IPS-NIHi7 (cell line): ENCODE results near the gene PLXNB1.

Source experiments
- DNase-seq: peaks from one replicate; pipeline ENCODE4 v3.0.0; 2012; ENCODE audit warnings: mixed read lengths; ENCODE audit errors: extremely low spot score

Gene PLXNB1

GRCh38 chr3:48434591-48435222, 4.8 kb upstream of the PLXNB1 start:
- DNase-seq, result no peak

- DNase-seq, result no peak
Observed at GRCh38 chr3:48433472-48434118, 3.7 kb upstream of the PLXNB1 start.

DNA sequence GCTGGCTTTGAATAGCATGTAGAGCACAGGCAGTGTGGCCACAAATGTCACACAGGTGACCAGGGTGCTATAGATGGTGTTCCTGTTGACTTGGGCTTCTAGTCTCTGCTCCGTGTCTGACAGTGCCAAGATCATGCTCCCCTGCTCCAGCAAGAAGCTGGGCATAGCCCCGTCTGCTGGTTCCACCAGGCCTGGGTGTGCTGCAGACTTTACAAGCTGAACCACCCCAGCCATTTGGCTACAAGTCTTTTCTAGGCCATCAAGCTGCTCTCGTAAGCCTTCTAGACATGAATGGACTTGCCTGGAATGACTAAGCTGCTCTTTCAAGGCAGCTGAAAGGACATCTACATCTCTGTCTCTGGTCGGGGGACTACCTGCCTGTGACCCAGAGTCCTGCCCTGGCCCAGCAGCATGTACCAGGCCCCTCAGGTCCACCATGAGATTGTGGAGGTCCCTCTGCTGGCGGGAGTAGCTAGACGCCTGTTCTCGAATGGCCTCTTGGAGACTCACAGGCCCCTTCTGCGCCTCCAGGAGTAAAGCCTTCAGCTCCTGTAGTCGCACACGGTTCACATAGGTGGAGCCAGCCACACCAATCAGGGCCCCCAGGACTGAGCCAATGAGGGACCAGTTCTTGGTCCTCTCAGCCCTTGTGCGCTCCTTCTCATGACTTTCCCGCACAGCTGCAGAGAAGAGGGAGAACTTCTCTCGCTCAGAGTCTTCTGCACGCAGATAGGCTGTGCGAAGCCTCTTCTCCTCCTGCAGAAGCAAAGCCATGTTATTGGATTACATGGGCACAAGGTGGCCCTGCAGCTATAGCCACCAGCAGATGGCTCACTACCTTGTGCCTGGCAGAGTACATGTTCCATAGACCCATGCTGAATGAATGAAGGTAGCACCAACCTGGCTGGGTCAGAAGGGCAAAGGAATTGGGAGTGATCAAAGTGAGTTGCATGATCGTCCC, 2.8 kb upstream of the PLXNB1 start:
- DNase-seq, result peak; percentile 72

DNA sequence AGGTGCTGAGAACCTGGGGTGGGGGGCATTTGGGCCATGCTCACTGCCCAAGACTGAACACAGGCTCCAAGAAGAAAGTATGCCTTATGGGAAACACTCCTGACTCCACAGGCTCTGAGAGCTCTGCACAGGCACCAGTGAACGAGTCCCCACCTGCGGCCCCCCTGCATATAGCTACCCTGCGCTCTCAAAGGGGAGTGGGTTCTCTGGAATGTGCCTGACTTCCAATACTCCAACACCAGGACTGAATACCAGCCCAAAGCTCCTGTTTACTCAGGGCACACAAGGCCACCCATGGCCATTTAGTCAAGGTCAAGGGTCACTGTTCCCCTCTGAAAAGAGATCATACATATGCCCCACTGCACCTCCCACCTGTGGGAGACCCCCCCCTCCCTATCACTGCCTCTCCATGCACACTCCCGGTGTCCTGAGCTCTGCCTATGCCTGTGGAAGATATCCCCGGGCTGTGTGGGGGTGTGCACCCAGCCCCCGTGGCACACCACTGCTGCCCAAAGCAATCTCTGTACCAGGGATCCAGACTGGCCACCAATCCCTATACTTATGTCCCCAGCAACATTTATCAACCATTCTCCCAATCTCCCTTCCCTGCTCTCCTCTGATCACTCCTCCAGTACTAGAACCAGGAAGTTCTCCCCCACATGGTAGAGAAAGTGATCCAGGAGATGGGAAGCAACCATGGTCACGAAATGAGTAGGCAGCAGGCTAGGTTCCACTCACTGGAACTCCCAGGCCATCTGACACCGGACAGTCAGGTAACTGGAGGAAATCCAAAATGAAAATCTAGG, 1.5 kb upstream of the PLXNB1 start:
- DNase-seq, result no peak

- no peak for DNase-seq
Observed at GRCh38 chr3:48430708-48431101, 819 bp upstream of the PLXNB1 start.

- peak; percentile 83 for DNase-seq
Observed at GRCh38 chr3:48429317-48429959, 448 bp downstream of the PLXNB1 start.

DNA sequence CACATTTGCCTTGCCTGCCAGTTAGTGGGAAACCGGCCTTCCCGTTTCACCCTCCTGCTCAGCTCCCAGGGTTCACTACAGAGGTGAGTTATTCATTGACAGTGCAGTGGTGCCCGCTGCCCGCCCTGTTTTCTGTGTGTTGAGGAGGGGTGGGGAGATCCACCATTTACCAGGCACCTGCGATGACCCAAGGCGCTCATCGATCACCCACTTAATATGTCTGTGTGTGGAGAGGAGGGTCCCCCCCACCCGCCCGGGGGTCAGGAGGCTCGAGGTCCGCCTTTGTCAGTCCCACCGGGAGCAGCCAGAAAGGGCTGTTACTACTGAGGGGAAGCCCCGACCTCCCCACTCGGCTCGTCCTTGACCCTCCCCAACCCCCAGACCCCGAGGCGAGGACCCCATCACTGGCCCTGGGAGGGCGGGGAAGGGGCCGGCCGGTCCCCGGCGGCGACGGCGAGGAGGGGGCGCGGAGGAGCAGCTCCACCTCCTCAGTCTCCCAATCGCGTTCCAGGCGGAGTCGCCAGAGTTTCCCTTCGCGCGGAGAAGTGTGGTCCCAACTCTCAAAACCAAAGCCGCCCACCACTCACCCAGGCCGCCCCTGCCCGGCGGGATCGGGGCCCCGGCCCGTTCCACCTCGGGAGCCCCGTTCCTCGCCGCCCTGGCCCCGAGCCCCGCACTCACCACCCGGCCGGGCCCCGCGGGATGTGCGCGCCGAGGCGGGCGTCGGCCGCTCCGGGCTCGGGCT, 1.1 kb downstream of the PLXNB1 start:
- DNase-seq, result peak; percentile 68

- DNase-seq, result no peak
Observed at GRCh38 chr3:48428088-48428571, 1.8 kb downstream of the PLXNB1 start.

DNA sequence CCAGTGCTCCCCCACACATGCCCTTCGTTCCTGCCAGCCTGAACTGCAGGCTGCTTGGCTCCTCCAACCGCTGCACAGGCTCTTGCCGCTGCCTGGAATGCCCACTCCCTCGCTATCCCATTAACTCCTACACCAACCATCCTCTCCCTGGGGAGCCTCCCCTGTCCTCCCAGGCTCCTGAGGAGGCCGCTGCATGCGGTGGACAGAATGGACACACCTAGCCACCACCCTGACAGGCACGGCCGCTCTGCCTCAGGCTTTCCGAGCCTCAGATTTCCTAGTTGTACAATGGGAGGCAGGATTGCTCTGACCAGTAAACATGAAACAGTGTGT, 2.3 kb downstream of the PLXNB1 start:
- DNase-seq, result no peak

DNA sequence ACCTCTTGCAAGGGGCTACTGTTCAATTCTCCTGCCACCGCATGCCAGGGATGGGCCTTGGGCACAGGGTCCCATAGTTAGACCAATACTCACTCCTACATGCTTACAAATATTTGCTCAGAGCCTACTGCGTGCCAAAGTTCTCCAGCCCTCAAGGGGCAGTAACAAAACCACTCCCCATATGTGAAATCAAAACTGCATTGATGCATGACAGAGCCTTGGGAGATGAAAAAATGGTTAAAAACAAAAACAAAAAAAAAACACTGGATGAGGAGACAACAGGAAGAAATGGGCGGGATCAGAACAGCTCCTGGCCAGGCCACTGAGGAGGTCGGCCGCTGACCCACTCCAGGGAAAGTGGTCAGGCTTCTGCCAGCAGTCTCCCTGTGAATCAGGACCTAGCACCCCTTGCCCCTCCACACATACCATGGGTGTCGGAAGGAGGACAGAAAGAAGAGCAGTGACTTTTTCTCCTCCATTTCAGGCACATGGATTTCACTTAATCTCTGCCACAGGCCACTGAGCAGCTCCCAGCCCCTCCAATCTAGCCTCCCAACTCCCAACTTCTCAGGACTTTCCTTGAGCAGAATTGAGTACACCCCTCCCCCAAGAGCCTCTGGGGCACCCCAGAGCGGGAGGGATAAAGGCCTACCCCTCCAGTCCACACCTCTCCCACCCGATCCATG, 2.8 kb downstream of the PLXNB1 start:
- no peak for DNase-seq

GRCh38 chr3:48426401-48426909, 3.4 kb downstream of the PLXNB1 start:
- no peak for DNase-seq

- no peak for DNase-seq
Observed at GRCh38 chr3:48425281-48425812, 4.5 kb downstream of the PLXNB1 start.

DNA sequence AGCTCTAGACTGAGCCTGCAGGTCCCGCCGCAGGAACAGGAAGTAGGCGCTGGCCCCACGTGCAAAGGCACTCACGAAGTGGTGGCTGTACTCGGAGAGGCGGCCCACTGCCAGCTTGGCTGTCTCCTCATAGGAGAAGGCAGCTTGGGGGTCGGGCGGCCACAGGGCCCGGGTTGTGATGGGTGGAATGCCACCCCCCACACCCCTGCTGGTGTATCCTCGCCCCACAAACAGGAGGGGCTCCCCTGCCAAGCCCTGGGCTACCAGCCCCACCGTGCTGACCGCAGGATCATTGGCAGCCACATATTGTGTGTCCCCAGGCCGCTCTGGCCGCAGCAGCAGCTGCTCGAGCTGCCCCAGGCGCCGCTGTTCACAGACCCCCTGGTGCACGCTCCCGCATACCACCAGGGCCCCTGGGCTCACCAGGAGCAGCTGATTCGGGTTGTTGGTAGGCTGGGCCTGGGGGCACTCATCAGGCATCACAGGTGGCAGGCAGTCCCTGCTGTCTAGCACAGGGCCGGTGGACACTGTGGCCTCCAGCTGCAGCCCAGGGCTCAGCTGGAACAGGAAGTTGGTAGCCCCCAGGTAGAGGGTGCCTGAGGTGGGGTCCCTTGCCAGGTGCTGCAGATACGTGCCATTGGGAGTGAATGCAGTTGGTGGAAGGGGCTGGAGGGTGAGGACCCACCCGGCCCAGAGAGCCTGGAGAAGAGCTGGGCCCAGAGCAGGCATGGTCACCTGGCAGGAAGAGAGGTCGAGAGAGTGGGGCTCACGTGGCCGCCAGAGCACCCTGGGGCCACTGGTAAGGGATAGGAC, 5.8 kb downstream of the PLXNB1 start:
- DNase-seq, result no peak

DNA sequence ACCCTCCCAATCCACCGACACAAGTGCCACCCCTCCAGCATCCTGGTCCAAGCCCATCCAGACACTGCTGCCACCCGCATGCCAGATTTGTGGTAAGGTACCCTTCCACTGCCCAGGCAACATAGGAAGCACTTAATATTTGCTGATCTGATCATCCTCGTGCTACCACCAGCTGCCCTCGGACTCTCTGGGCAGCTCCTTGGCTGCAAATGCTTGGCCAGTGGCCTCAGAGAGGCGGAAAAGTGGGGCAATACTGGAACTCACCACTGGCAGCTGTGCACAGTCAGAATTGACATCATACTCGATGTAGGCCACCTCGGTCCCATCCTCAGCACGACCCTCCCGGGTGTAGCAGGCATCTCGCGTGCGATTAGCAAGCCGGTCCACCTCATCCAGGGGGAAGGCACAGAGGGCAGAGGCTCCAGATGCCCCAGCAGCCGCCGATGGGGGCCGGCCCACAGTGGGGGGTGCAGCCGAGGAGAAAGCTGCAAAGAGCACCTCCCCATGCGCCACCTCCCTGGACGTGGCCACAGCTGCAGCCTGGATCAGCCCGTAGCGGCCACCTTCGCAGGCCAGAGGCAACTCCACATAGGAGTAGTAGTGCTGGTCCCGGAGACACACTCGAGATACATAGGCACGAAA, 6.5 kb downstream of the PLXNB1 start:
- no peak for DNase-seq

GRCh38 chr3:48422681-48423080, 7.2 kb downstream of the PLXNB1 start:
- DNase-seq, result no peak

DNA sequence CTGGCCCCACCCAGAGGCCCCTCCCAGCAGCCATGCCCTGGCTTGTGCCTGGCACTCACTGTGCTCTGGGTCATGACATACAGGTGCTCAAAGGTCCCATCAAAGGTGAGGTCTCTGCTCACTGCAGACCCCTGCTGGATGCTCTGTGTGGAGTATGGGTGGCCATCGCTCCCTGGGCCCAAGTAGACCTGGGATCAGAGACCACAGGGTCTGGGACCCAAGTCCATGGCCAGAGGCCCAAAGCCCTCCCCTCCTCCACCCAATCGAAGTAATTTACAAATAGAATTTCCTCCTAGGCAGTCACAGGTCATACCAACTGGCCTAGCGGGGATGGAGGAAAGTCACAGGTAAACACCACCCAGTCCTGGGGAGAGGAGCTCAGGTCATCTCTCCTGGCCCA, 7.6 kb downstream of the PLXNB1 start:
- no peak for DNase-seq

- no peak for DNase-seq
Observed at GRCh38 chr3:48420561-48420960, 9.3 kb downstream of the PLXNB1 start.

GRCh38 chr3:48419597-48419996, 10.3 kb downstream of the PLXNB1 start:
- no peak for DNase-seq
